ENCODE results near the gene PCNA. TPM values are rescaled to one million over a fixed set of nuclear protein-coding genes. Genes with fewer than 3 reads are reported as not detected.

PCNA gene
- total and polyA plus RNA-seq, 3 donors from 2014 or later = 55.4 to 121 (median 65.0) TPM

DNA sequence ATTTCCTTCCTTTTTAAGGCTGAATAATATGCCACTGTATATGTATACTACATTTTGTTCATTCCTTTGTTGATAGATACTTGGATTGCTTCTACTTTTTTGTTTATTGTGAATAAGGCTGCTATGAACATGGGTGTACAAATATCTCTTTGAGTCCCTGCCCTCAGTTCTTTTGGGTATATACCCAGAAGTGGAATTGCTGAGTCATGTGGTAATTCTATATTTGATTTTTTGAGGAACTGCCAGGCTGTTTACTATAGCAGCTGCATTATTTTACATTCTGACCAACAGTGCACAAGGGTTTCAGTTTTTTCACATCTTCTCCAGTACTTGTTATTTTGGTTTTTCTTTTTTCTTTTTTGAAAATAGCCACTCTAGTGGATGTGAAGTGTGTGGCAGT, 41.1 kb upstream of the PCNA start:
- intact Hi-C loops (cut with DNase I; ENCODE audit: low total_unique reads) = no loop called here
- Histone ChIP-seq H3K4me3 (no peak overlapping the region), H3K9me3 (no peaks in the 10 kb centered on the region), H3K4me1 (no peaks in the 10 kb centered on the region), H3K36me3 (ENCODE audit: low read depth, missing control alignments) (no peaks in the 10 kb centered on the region), H3K27ac (no peak overlapping the region), H3K27me3 (no peaks in the 10 kb centered on the region)
- DNase-seq = no peak
- TF ChIP-seq CTCF (IDR thresholded peaks at IDR 0.05) = no peak
- TF ChIP-seq POLR2A (IDR thresholded peaks at IDR 0.05) = no peak

DNA sequence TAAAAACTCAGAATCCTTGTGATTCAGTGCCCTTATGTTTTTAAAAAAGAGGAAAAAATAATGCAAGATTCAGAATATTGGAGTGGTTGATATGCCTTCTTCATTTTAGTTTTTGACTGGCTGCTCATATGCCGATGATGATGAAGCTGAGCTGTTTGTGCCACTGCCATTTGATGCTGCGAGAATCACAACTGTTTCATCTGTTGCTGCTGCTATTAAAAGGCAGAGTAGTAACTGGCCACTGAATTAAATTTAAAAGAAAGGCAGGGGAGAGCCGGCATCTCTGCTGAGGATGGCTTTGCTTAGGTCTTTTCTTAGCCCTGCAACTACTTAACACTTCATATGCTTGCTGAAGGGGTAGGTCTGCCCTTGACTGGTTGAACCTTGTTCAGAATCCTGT, 40.2 kb upstream of the PCNA start:
- H3K4me1 ChIP-seq = peaks cover 2% of the 10 kb centered on the region
- no peaks in the 10 kb centered on the region for H3K36me3 ChIP-seq (ENCODE audit: low read depth, missing control alignments)
- no peaks in the 10 kb centered on the region for H3K27me3 ChIP-seq
- H3K9me3 ChIP-seq = no peaks in the 10 kb centered on the region
- intact Hi-C loops (cut with DNase I; ENCODE audit: low total_unique reads) = no loop called here
- no peak overlapping the region for H3K27ac ChIP-seq
- WGBS, 2 donors = 70 to 77% methylated on average over 3 of the region's 3 CpGs
- no peak overlapping the region for H3K4me3 ChIP-seq
- DNase-seq = no peak
- TF ChIP-seq CTCF (IDR thresholded peaks at IDR 0.05) = no peak
- no peak for TF ChIP-seq POLR2A (IDR thresholded peaks at IDR 0.05)

DNA sequence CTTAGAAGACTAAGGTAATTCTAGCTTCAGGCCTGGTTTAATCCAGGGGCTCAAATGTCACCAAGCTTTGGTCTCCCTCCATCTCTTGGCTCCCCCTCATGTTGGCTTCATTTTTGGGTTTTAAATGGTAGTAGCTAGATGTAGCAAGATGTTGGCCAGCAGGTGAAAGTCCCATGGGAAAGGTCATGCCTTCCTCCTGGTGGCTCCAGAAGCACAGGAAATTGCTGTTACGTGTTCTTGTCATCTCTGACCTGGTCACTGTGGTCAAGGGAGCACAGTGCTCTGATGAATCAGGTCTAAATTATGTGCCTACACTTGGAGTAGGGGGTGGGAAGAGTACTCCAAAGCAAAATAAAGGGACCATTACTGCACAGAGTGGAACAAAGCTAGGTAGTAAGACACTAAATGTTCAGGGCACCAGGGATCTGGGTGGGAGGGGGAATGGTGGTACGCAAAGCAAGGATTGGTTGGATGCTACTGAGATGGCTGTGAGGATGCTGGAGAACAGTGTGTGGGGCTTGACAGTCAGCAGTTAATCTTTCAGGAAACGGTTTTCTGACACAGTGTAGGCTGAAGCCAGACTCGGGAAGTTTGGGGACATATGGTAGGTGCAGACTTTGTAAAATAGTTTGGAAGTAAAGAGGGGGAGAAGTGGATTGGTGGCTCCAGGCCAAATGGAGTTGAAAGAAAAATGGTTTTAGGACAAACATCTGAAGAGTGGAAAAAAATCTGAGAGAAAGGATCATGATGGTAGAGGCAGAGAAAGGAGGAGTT, 37.1 kb upstream of the PCNA start:
- intact Hi-C loops (cut with DNase I; ENCODE audit: low total_unique reads) = no loop called here
- DNase-seq = no peak
- H3K36me3 ChIP-seq (ENCODE audit: low read depth, missing control alignments) = no peaks in the 10 kb centered on the region
- H3K4me3 ChIP-seq = no peak overlapping the region
- no peaks in the 10 kb centered on the region for H3K27me3 ChIP-seq
- WGBS, 2 donors = 67 to 85% methylated on average over 4 of the region's 4 CpGs
- peaks cover 5% of the 10 kb centered on the region for H3K4me1 ChIP-seq
- TF ChIP-seq CTCF (IDR thresholded peaks at IDR 0.05) (no peak), POLR2A (IDR thresholded peaks at IDR 0.05) (no peak)
- H3K9me3 ChIP-seq = no peaks in the 10 kb centered on the region
- no peak overlapping the region for H3K27ac ChIP-seq

DNA sequence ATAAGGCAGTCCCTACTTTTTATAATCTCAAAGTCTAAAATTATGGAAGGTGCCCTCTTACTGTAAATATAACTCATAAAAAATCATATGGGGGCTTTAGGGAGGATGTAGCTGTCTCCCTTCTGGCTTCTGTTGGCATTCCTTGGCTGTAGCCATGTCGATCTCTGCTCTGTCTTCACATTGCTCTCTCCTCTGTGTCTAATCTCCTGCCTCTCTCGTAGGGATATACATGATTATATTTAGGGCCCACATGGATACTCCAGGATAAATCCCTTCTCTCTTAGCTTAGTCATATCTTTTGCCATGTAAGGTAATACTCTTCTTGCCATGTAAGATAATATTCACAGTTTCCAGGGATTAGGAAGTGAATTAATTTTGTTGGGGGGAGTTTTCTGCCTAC, 35.6 kb upstream of the PCNA start:
- Histone ChIP-seq H3K27me3 (no peaks in the 10 kb centered on the region), H3K4me1 (peaks cover 9% of the 10 kb centered on the region), H3K9me3 (no peaks in the 10 kb centered on the region), H3K36me3 (ENCODE audit: low read depth, missing control alignments) (no peaks in the 10 kb centered on the region), H3K27ac (no peak overlapping the region), H3K4me3 (no peak overlapping the region)
- intact Hi-C loops (cut with DNase I; ENCODE audit: low total_unique reads) = no loop called here
- WGBS, 2 donors = 61 to 62% methylated on average over 2 of the region's 2 CpGs
- DNase-seq = no peak
- no peak for TF ChIP-seq POLR2A (IDR thresholded peaks at IDR 0.05)
- no peak for TF ChIP-seq CTCF (IDR thresholded peaks at IDR 0.05)

DNA sequence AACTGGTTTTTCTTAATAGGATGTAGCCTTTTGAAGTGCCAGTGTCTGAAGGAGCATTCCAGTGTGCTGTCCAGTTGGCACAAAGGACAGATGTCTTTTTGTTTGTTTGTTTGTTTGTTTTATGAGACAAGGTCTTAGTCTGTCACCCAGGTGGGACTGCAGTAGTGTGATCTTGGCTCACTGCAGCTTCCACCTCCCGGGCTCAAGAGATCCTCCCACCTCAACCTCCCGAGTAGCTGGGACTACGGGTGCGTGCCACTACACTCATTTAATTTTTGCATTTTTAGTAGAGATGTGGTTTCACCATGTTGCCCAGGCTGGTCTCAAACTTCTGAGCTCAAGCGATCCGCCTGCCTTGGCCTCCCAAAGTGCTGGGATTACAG, 34.8 kb upstream of the PCNA start:
- no peaks in the 10 kb centered on the region for H3K9me3 ChIP-seq
- intact Hi-C loops (cut with DNase I; ENCODE audit: low total_unique reads) = no loop called here
- H3K4me3 ChIP-seq = no peak overlapping the region
- H3K27me3 ChIP-seq = no peaks in the 10 kb centered on the region
- H3K27ac ChIP-seq = no peak overlapping the region
- TF ChIP-seq CTCF (IDR thresholded peaks at IDR 0.05) (no peak), POLR2A (IDR thresholded peaks at IDR 0.05) (no peak)
- peaks cover 12% of the 10 kb centered on the region for H3K4me1 ChIP-seq
- 81 to 85% methylated on average over 6 of the region's 6 CpGs for WGBS, 2 donors
- DNase-seq = no peak
- no peaks in the 10 kb centered on the region for H3K36me3 ChIP-seq (ENCODE audit: low read depth, missing control alignments)
